HFFc6 (cell line): ENCODE data around the gene EEIG2. TPM values are rescaled to one million over a fixed set of nuclear protein-coding genes. Genes with fewer than 3 reads are reported as not detected.
A peak's percentile ranks its signal among the peaks of the same experiment; 100 is the strongest.

Source experiments
- DNase-seq: peaks from one replicate; pipeline ENCODE4 v3.0.0-alpha.2; 2018
- H3K27ac Mint-ChIP-seq: 2 replicates; pipeline ENCODE4 v1.8.0; 2020; ENCODE audit warnings: mild to moderate bottlenecking, mixed read lengths
- H3K27me3 Mint-ChIP-seq: 2 replicates; pipeline ENCODE4 v1.8.0; 2021; ENCODE audit warnings: mild to moderate bottlenecking, moderate library complexity, mixed read lengths; ENCODE audit not compliant: insufficient read depth
- H3K36me3 Mint-ChIP-seq: 2 replicates; pipeline ENCODE4 v1.8.0; 2021; ENCODE audit warnings: low read depth, mixed read lengths
- H3K4me1 Mint-ChIP-seq: 2 replicates; pipeline ENCODE4 v1.8.0; 2020; ENCODE audit warnings: low read depth, mixed read lengths
- H3K4me3 Mint-ChIP-seq: 2 replicates; pipeline ENCODE4 v1.8.0; 2020; ENCODE audit warnings: mild to moderate bottlenecking, moderate library complexity, mixed read lengths
- H3K9me3 Mint-ChIP-seq: 2 replicates; pipeline ENCODE4 v1.8.0; 2020; ENCODE audit warnings: mild to moderate bottlenecking, mixed read lengths
- total RNA-seq, 6 experiments: library from RNA; stranded (reverse); fragmentation: NEBNext Ultra II Directional; extraction: Animal tissue kit (Norgen Biotek cat#: 25700); gene quantifications; 2 replicates in 1 of 6; 3 replicates in 5 of 6; pipeline ENCODE4 v1.2.3, GENCODE V29; 2021
- TF ChIP-seq, protein P1 (sequence below): fragments of 200-600 bp; sonication (generic); IDR thresholded peaks from 2 replicates; pipeline ENCODE4 v1.5.0; 2021; ENCODE audit warnings: antibody characterized with exemption, mild to moderate bottlenecking

EEIG2 gene
- total RNA-seq, 6 experiments from 2014 or later: 3.3 to 5.2 (median 4.5) TPM

DNA sequence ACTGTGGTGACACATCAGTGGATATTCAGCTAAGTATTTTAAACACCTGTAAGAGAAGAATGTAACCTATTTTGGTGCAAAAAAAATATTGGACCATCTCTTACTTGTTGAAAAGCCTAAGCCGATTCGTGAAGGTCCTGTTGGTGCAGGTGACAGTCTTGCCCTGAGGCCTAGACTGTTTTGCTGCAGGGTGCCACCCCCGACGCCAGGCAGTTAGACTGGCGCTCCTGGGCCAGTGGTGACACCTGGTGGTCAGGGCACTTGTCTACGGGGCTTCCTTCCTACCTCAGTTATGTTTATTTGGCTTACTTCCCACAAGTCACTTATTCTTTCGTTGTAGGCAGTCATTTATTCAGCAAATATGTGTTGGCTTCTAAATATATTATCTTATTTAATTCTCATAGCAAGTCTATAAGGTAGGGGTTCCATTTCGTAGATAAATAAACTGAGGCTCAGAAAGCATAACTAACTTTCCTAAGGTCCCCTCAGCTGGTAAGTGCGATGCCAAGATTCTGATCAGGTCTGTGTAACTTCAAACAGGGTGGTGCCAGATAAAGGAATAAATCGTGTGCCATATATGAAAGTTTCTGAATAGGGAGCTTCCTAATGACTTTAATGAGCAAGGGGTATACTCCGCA, 1.9 kb downstream of the EEIG2 start:
- Mint-ChIP-seq H3K27ac (no peak overlapping the region), H3K9me3 (no peaks in the 10 kb centered on the region), H3K4me3 (no peak overlapping the region), H3K4me1 (peaks cover 8% of the 10 kb centered on the region), H3K36me3 (no peaks in the 10 kb centered on the region), H3K27me3 (no peaks in the 10 kb centered on the region)
- no peak for DNase-seq
- TF ChIP-seq, protein P1, sequence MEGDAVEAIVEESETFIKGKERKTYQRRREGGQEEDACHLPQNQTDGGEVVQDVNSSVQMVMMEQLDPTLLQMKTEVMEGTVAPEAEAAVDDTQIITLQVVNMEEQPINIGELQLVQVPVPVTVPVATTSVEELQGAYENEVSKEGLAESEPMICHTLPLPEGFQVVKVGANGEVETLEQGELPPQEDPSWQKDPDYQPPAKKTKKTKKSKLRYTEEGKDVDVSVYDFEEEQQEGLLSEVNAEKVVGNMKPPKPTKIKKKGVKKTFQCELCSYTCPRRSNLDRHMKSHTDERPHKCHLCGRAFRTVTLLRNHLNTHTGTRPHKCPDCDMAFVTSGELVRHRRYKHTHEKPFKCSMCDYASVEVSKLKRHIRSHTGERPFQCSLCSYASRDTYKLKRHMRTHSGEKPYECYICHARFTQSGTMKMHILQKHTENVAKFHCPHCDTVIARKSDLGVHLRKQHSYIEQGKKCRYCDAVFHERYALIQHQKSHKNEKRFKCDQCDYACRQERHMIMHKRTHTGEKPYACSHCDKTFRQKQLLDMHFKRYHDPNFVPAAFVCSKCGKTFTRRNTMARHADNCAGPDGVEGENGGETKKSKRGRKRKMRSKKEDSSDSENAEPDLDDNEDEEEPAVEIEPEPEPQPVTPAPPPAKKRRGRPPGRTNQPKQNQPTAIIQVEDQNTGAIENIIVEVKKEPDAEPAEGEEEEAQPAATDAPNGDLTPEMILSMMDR: peak; percentile 72

DNA sequence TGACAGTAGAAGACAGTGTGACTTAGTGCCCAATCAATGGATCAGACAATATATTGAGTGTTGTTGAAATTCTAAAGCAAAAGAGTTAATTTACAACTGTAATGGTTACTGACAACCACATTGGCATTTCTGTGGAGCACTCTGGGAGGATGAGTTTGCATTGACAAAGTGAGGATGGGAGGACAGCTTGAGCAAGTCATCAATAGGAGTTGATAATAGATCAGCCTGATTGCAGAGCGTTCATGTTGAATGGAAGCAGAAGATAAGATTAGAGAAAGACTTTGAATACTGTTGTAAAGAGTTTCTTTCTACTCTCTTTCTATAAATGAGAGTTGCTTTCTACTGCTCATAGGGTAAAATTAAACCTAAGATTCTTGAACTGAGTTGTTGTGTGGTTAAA, 3.9 kb downstream of the EEIG2 start:
- Mint-ChIP-seq H3K4me3 (no peak overlapping the region), H3K27me3 (no peaks in the 10 kb centered on the region), H3K27ac (no peak overlapping the region), H3K36me3 (no peaks in the 10 kb centered on the region), H3K9me3 (no peaks in the 10 kb centered on the region), H3K4me1 (peaks cover 8% of the 10 kb centered on the region)
- no peak for DNase-seq
- TF ChIP-seq, protein P1: no peak

GRCh38 chr1:108565081-108565480, 5.2 kb downstream of the EEIG2 start:
- TF ChIP-seq, protein P1: no peak
- no peak for DNase-seq
- H3K4me1 Mint-ChIP-seq: peaks cover 8% of the 10 kb centered on the region
- no peak overlapping the region for H3K4me3 Mint-ChIP-seq
- H3K9me3 Mint-ChIP-seq: no peaks in the 10 kb centered on the region
- H3K27me3 Mint-ChIP-seq: no peaks in the 10 kb centered on the region
- H3K27ac Mint-ChIP-seq: no peak overlapping the region
- no peaks in the 10 kb centered on the region for H3K36me3 Mint-ChIP-seq

DNA sequence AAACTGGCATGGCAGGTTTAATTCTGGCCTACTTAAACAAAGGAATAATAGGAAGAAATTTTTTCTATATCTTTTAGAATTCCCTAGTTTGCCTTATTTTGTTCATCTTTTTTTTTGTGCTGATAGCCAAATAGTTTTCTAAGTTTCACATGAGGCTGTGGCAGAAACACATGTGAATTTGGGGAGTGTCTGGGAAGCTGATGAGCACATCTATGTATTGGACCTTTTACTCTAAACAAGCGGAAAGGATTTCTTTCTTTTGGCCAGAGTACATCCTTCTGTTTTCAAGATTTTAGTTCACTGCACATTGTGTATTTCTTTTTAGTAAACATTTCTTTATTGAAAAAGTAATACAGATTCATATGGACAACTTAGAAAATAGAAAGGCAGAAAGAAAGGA, 5.6 kb downstream of the EEIG2 start:
- H3K9me3 Mint-ChIP-seq: no peaks in the 10 kb centered on the region
- TF ChIP-seq, protein P1: no peak
- H3K4me1 Mint-ChIP-seq: peaks cover 8% of the 10 kb centered on the region
- H3K27me3 Mint-ChIP-seq: no peaks in the 10 kb centered on the region
- no peaks in the 10 kb centered on the region for H3K36me3 Mint-ChIP-seq
- H3K27ac Mint-ChIP-seq: no peak overlapping the region
- no peak overlapping the region for H3K4me3 Mint-ChIP-seq
- DNase-seq: no peak

- no peaks in the 10 kb centered on the region; the same call in 1 of the 2 replicates for H3K4me1 Mint-ChIP-seq
- TF ChIP-seq, protein P1: no peak
Measured at GRCh38 chr1:108568589-108568988, 8.7 kb downstream of the EEIG2 start.

More at GRCh38 chr1:108568589-108568988, 8.7 kb downstream of the EEIG2 start:
- Mint-ChIP-seq H3K4me3 (no peak overlapping the region), H3K36me3 (no peaks in the 10 kb centered on the region), H3K27me3 (no peaks in the 10 kb centered on the region), H3K27ac (no peak overlapping the region), H3K9me3 (no peaks in the 10 kb centered on the region)
- DNase-seq: no peak
